Measurements from ENCODE around the gene ERFE. TPM values are rescaled to one million over a fixed set of nuclear protein-coding genes. Genes with fewer than 3 reads are reported as not detected.

The ERFE gene
- total RNA-seq, 3 donors from 2014 or later = 0.38 to 0.58 (median 0.51) TPM

- Histone ChIP-seq H3K36me3 (ENCODE audit: low read depth) (no peaks in the 10 kb centered on the region), H3K4me3 (no peak overlapping the region), H3K4me1 (ENCODE audit: low read depth) (peaks cover 21% of the 10 kb centered on the region), H3K9me3 (no peaks in the 10 kb centered on the region)
- DNase-seq = peak in 2 of 3 donors; percentile 32 to 39
- intact Hi-C loops (cut with DNase I, micrococcal nuclease) = no loop called here
- ATAC-seq = peak; percentile 2
- TF ChIP-seq CTCF (IDR thresholded peaks at IDR 0.05) = no peak
These were observed 335 bp downstream of the ERFE start for GRCh38 chr2:238159071-238159539.

- intact Hi-C loops (cut with DNase I, micrococcal nuclease) = no loop called here
- Histone ChIP-seq H3K4me1 (ENCODE audit: low read depth) (peaks cover 21% of the 10 kb centered on the region), H3K36me3 (ENCODE audit: low read depth) (no peaks in the 10 kb centered on the region), H3K9me3 (no peaks in the 10 kb centered on the region), H3K4me3 (no peak overlapping the region)
- ATAC-seq (no peak), DNase-seq (peak in 2 of 3 donors; percentile 23 to 27)
- no peak for TF ChIP-seq CTCF (IDR thresholded peaks at IDR 0.05)
These were observed 963 bp downstream of the ERFE start for GRCh38 chr2:238159661-238160205.

GRCh38 chr2:238160206-238161129 lies 1.7 kb downstream of the ERFE start:
- H3K4me1 ChIP-seq (ENCODE audit: low read depth) = peaks cover 21% of the 10 kb centered on the region
- intact Hi-C loops (cut with DNase I, micrococcal nuclease) = no loop called here
- no peaks in the 10 kb centered on the region for H3K9me3 ChIP-seq
- DNase-seq = peak; percentile 28 to 45 (median 43)
- no peak for TF ChIP-seq CTCF (IDR thresholded peaks at IDR 0.05)
- H3K4me3 ChIP-seq = no peak overlapping the region
- ATAC-seq = peak; percentile 17
- H3K36me3 ChIP-seq (ENCODE audit: low read depth) = no peaks in the 10 kb centered on the region

- ATAC-seq (no peak), DNase-seq (peak in 2 of 3 donors; percentile 24 to 42)
- no peak overlapping the region for H3K4me3 ChIP-seq
- peaks cover 21% of the 10 kb centered on the region for H3K4me1 ChIP-seq (ENCODE audit: low read depth)
- no peaks in the 10 kb centered on the region for H3K36me3 ChIP-seq (ENCODE audit: low read depth)
- TF ChIP-seq CTCF (IDR thresholded peaks at IDR 0.05) = no peak
- intact Hi-C loops (cut with DNase I, micrococcal nuclease) = no loop called here
- H3K9me3 ChIP-seq = no peaks in the 10 kb centered on the region
These were observed 2.7 kb downstream of the ERFE start for GRCh38 chr2:238161291-238162051.

- intact Hi-C loops (cut with DNase I, micrococcal nuclease) = no loop called here
- H3K36me3 ChIP-seq (ENCODE audit: low read depth) = no peaks in the 10 kb centered on the region
- ATAC-seq = no peak
- no peak for TF ChIP-seq CTCF (IDR thresholded peaks at IDR 0.05)
- H3K4me3 ChIP-seq = no peak overlapping the region
- H3K9me3 ChIP-seq = no peaks in the 10 kb centered on the region
- H3K4me1 ChIP-seq (ENCODE audit: low read depth) = peaks cover 21% of the 10 kb centered on the region
- DNase-seq = peak in 2 of 3 donors; percentile 19 to 48
These were observed 3.6 kb downstream of the ERFE start for GRCh38 chr2:238162251-238162845.

All from mucosa of descending colon (tissue), 3 donors.